LHCN-M2 (cell line): Measurements from ENCODE around the gene IBA57. TPM values are rescaled to one million over a fixed set of nuclear protein-coding genes. Genes with fewer than 3 reads are reported as not detected.
"Not testable (repeated sequence)": the region's sequence is repeated elsewhere in the genome, so short reads cannot be mapped to it uniquely, and the experiment has no call there.

Experiments used
- DNase-seq: peaks from one replicate; pipeline ENCODE4 v3.0.0-alpha.2; 2012; ENCODE audit warnings: low read depth
- total RNA-seq: library from RNA; depleted of rRNA; stranded (reverse); fragments of >200 nt; gene quantifications from 2 replicates; pipeline ENCODE4 v1.2.3, GENCODE V29; 2014; rRNA removed

IBA57 gene
- total RNA-seq, 1 experiment from 2014 or later: 5.1 TPM

DNA sequence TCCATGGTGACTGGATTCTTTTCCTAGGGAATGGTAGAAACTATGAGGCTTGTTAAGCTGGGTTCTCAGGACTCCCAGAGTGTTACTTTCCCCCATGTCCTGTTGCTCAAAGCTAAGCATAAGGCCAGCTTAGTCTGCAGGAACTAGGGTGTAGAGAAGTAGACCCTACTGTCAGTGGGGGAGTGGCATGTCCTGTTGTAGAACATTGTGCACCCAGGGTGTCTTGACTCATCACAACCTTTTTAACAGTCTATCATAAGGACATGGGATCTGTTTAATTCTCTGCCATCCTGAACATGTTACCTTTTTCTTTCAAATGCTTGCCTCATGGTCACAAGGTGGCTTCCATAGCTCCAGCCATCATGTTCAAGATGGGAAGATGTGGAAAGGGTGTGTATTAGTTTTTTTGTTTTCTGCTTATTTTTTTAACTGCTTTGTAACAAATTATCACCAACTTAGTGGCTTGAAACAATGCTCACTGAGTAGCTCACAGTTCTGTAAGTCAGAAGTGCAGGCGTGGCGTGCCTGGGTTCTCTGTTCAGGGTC lies 59.6 kb downstream of the IBA57 start:
- no peak for DNase-seq

DNA sequence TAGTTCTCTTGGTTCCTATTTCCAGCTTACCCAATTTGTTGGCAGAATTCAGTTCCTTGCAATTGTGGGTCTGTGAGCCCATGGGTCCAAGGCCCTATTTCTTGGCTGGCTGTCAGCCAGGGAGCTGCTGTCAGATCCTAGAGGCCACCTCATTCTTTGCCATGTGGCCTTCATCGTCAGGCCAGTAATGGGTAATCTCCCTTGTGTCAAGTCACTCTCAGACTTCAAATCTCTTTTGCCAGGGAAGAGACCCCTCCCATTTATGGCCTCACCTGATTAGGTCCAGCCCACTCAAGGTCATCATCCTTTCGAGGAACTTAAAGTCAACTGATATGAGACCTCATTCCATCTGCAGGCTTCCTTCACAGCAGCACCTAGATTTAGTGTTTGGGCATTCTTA lies 60.1 kb downstream of the IBA57 start:
- no peak for DNase-seq

GRCh38 chr1:228226141-228226874 lies 60.7 kb downstream of the IBA57 start:
- no peak for DNase-seq

DNA sequence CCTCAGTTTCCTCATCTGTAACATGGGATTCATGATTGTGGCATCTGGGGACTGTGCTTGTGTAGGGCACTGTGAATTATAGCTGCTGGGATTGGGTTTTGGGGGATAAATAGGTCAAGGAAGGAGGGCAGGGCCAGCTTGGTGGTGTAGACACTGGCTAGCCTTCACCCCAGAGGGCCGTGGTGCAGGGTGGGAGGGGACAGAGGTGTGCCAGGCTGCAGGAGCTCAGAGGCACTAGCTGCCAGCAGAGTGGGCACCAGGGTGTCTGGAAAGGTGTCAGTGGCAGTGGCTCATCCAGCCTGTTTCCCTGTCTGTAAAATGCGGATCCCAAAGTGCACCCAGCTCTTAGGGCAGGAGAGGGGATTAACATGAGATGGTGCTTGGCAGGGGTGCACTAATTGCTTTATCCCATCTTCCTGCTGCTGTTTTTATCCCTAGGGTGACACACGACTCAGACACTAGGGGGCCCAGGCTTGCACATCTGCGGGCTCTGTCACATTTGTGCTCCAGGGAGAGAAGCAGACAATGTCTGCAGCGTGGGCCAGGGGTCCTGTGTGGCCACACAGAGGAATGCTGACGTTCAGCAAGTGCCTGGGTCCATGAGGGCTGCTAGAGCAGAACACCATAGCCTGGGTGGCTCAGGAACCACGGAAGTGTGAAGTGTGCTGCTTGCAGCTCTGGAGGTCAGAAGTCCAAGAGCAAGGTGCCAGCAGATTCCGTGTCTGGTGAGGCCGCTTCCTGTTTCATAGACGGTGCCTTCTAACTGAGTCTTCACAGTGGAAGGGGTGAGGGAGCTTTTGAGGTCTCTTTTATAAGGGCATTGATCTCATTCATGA lies 61.6 kb downstream of the IBA57 start:
- DNase-seq: no peak

DNA sequence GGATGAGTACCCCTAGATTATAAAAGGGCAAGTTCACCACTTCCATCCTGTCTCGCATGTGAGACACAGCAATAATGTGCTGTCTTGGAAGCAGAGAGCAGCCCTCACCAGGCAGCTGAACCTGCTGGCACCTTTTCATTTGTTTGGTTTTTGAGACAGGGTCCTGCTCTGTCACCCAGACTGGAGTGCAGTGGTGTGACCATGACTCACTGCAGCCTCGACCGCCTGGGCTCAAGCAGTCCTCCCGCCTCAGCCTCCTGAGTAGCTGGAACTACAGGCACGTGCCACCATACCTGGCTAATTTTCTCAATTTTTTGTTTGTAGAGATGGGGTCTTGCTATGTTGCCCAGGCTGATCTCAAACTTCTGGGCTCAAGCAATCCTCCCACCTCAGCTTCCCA lies 62.5 kb downstream of the IBA57 start:
- DNase-seq: not testable (repeated sequence)

- DNase-seq: peak; percentile 84
Measured at GRCh38 chr1:228228601-228229074, 63.0 kb downstream of the IBA57 start.

DNA sequence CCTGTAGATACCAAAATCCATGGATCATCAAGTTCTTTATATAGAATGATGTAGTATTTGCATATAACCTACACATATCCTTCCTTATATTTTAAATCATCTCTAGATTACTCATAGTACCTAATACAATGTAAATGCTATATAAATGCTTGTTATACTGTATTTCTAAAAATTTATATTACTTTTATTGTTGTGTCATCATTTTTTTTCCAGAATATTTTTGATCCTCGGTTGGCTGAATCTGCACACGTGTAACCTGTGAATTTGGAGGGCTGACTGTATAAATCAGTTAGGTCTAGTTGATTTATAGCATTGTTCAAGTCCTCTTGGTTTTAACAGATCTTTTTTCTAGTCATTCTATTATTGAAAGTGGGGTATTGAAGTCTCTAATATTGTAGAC lies 65.6 kb downstream of the IBA57 start:
- no peak for DNase-seq

Other genes starting within 250 kb of the IBA57 start
- 3.5 and 4.3 TPM in 2 replicates for gene WNT9A, start 217.9 kb upstream of the IBA57 start, total RNA-seq
- gene WNT3A, start 158.8 kb upstream of the IBA57 start, total RNA-seq: not detected in 2 replicates
- 354 and 378 TPM in 2 replicates for gene ARF1, start 83.1 kb upstream of the IBA57 start, total RNA-seq
- gene C1orf35, start 62.5 kb upstream of the IBA57 start, total RNA-seq: 16.3 and 18.5 TPM in 2 replicates
- 55.0 and 78.6 TPM in 2 replicates for gene MRPL55, start 56.5 kb upstream of the IBA57 start, total RNA-seq
- 376 and 378 TPM in 2 replicates for gene GUK1, start 25.5 kb upstream of the IBA57 start, total RNA-seq
- 0.63 and 0.77 TPM in 2 replicates for gene GJC2, start 15.9 kb upstream of the IBA57 start, total RNA-seq
- 2.1 TPM in 2 replicates for gene OBSCN, start 42.2 kb downstream of the IBA57 start, total RNA-seq
- 22.3 and 22.4 TPM in 2 replicates for gene TRIM11, start 241.0 kb downstream of the IBA57 start, total RNA-seq